ENCODE data around the gene CPT1B. TPM values are rescaled to one million over a fixed set of nuclear protein-coding genes. Genes with fewer than 3 reads are reported as not detected.

The CPT1B gene
- total and polyA plus RNA-seq, 2 of the 8 experiments (the other 6 are each of a cell fraction or from before 2014, with no cell fraction given): 34.2 to 36.2 TPM

- Histone ChIP-seq H3K9ac (replicated peaks in 1 of 4; ENCODE audit: extremely low read depth in 1 of 4, low read depth in 3 of 4, low read length in 3 of 4) (no peak overlapping the region), H4K8ac (ENCODE audit: extremely low read depth, insufficient read depth, low read length) (no peak overlapping the region), H3K4me1 (replicated peaks in 1 of 4; ENCODE audit: control insufficient read depth in 3 of 4, insufficient read depth in 4 of 4, low read length in 3 of 4) (peaks cover 0 to 13% (median 2%) of the 10 kb centered on the region in 4 experiments; a peak in 4 of 7 replicates), H2BK15ac (ENCODE audit: low read length) (no peak overlapping the region), H3K4me2 (ENCODE audit: insufficient read depth in 1 of 2, low read depth in 2 of 2, low read length in 2 of 2) (no peak overlapping the region), H2AK5ac (ENCODE audit: low read depth, low read length) (no peak overlapping the region), H3K79me1 (ENCODE audit: low read depth, low read length) (no peaks in the 10 kb centered on the region), H3K4ac (replicated peaks; ENCODE audit: insufficient read length, low read depth, low read length) (no peak overlapping the region), H3K4me3 (ENCODE audit: extremely low read depth in 1 of 4, insufficient read depth in 2 of 4, low read depth in 3 of 4, low read length in 4 of 4) (no peak overlapping the region), H2BK20ac (ENCODE audit: low read length) (no peak overlapping the region), H3K36me3 (ENCODE audit: control insufficient read depth in 2 of 4, insufficient read depth in 4 of 4, low read length in 3 of 4) (no peaks in the 10 kb centered on the region), H2BK120ac (replicated peaks; ENCODE audit: low read depth, low read length) (no peak overlapping the region), H2BK5ac (ENCODE audit: low read depth, low read length) (no peak overlapping the region), H3K27me3 (replicated peaks in 1 of 4; ENCODE audit: control insufficient read depth in 3 of 4, extremely low read depth in 1 of 4, insufficient read depth in 3 of 4, low read length in 3 of 4) (peaks cover 4 to 23% (median 16%) of the 10 kb centered on the region in 4 experiments), H3K23me2 (ENCODE audit: low read depth, low read length) (no peaks in the 10 kb centered on the region), H4K91ac (replicated peaks; ENCODE audit: insufficient read length, low read length) (no peak overlapping the region), H3K27ac (ENCODE audit: low read depth, low read length) (no peak overlapping the region), H4K5ac (ENCODE audit: insufficient read length, low read depth, low read length) (no peak overlapping the region), H4K20me1 (replicated peaks in 1 of 2; ENCODE audit: control insufficient read depth in 1 of 2, insufficient read depth in 2 of 2, low read length in 2 of 2) (peaks cover 0 to 6% of the 10 kb centered on the region in 2 experiments), H3K56ac (replicated peaks; ENCODE audit: insufficient read length, low read depth, low read length) (no peak overlapping the region), H3K18ac (ENCODE audit: extremely low read depth, low read length) (no peak overlapping the region), H3K9me3 (ENCODE audit: insufficient read depth in 2 of 2, low read depth in 1 of 2, low read length in 1 of 2) (no peaks in the 10 kb centered on the region), H3K23ac (ENCODE audit: insufficient read length) (no peak overlapping the region), H3K79me2 (ENCODE audit: control insufficient read depth in 1 of 2, insufficient read depth in 2 of 2, low read length in 2 of 2) (no peaks in the 10 kb centered on the region), H3K14ac (ENCODE audit: insufficient read length) (no peak overlapping the region), H2AFZ (ENCODE audit: low read length) (no peak overlapping the region), H2BK12ac (ENCODE audit: low read depth, low read length) (no peak overlapping the region)
- WGBS, 2 experiments (ENCODE audit: extremely low coverage in 1 of 2, insufficient coverage in 1 of 2, insufficient read length in 1 of 2, insufficient replicate concordance in 2 of 2, low coverage in 1 of 2, low lambda C conversion rate in 2 of 2, missing lambda C conversion rate in 1 of 2): 91% methylated on average over 4 of the region's 11 CpGs; no CpG with 5 or more reads in 1 of the 2 experiments
- FAIRE-seq (no peak), DNase-seq (ENCODE audit: low read depth in 1 of 2, low spot score in 2 of 2) (no peak)
- ChIA-PET CTCF (ENCODE audit: partially characterized antibody) (interaction anchor here (0.8 to 5.4 kb wide), 8 partner anchors 11 to 112 kb away, joined by 3 to 39 read pairs (median 4); partner anchors contain the start of genes ARSA, CPT1B and SYCE3), POLR2A (ENCODE audit: partially characterized antibody) (interaction anchor here (1.6 kb wide), 1 partner anchor 10 kb away, joined by 4 read pairs; no protein-coding TSS in a partner anchor)
- TF ChIP-seq POU5F1 (IDR thresholded peaks at IDR 0.05; ENCODE audit: low read depth, low read length): no peak
- no peak for TF ChIP-seq JUN (IDR thresholded peaks at IDR 0.05; ENCODE audit: low read depth, low read length)
- TF ChIP-seq CTCF (IDR thresholded peaks at IDR 0.05; ENCODE audit: control extremely low read depth in 1 of 3, insufficient read depth in 1 of 3, low read depth in 1 of 3, low read length in 3 of 3): no peak
- no peak for TF ChIP-seq CBX8 (IDR thresholded peaks at IDR 0.05; ENCODE audit: borderline replicate concordance, low read depth, low read length)
- TF ChIP-seq CEBPB (IDR thresholded peaks at IDR 0.05; ENCODE audit: low read depth, low read length): no peak
- TF ChIP-seq RBBP5 (IDR thresholded peaks at IDR 0.05; ENCODE audit: borderline replicate concordance, low read depth, low read length): no peak
- no peak for TF ChIP-seq CBX5 (IDR thresholded peaks at IDR 0.05; ENCODE audit: low read depth, low read length)
- TF ChIP-seq JUND (IDR thresholded peaks at IDR 0.05; ENCODE audit: low read length): no peak
- no peak for TF ChIP-seq TAF7 (optimal IDR thresholded peaks at IDR 0.05; ENCODE audit: borderline replicate concordance, low read depth, low read length)
Measured at GRCh38 chr22:50610041-50610451, 31.8 kb upstream of the CPT1B start.
